CD14-positive monocyte (primary cell): ENCODE results near the gene PNLDC1. TPM values are rescaled to one million over a fixed set of nuclear protein-coding genes. Genes with fewer than 3 reads are reported as not detected.

Experiments
- DNase-seq, 3 donors: peaks; one replicate each; pipeline ENCODE4 v3.0.0-alpha.2; 2011 to 2022
- H2AFZ ChIP-seq: 2 replicates; pipeline ENCODE4 v1.6.0; 2012; ENCODE audit warnings: mild to moderate bottlenecking, low read depth, low read length, inconsistent platforms; ENCODE audit not compliant: insufficient read depth, poor library complexity, severe bottlenecking
- H3K27ac ChIP-seq, 2 donors: 1 replicate in 1 of 2; 2 replicates in 1 of 2; pipeline ENCODE4 v1.5.1; 2012 to 2013; ENCODE audit warnings: low read length in 2 of 2, control low read depth in 1 of 2, inconsistent platforms in 1 of 2, low read depth in 1 of 2, mild to moderate bottlenecking in 1 of 2
- H3K27me3 ChIP-seq, 2 donors: one replicate each; pipeline versions ENCODE4 v1.6.0 to v1.6.1; 2011 to 2013; ENCODE audit warnings: low read length in 2 of 2; ENCODE audit not compliant: control insufficient read depth in 2 of 2, insufficient read depth in 2 of 2
- H3K36me3 ChIP-seq, 2 donors: replicated peaks in 1 of 2; 1 replicate in 1 of 2; 2 replicates in 1 of 2; pipeline versions ENCODE4 v1.5.1 to v1.6.1; 2012 to 2013; ENCODE audit warnings: low read length in 2 of 2, control low read depth in 1 of 2, inconsistent platforms in 1 of 2, mild to moderate bottlenecking in 1 of 2; ENCODE audit not compliant: insufficient read depth in 2 of 2, control insufficient read depth in 1 of 2
- H3K4me1 ChIP-seq, 2 donors: 1 replicate in 1 of 2; 2 replicates in 1 of 2; pipeline versions ENCODE4 v1.5.1 to v1.6.1; 2012 to 2013; ENCODE audit warnings: low read length in 2 of 2, control low read depth in 1 of 2, inconsistent platforms in 1 of 2, mild to moderate bottlenecking in 1 of 2, moderate library complexity in 1 of 2; ENCODE audit not compliant: insufficient read depth in 2 of 2, control insufficient read depth in 1 of 2
- H3K4me2 ChIP-seq: replicated peaks from 2 replicates; pipeline ENCODE3; 2012; ENCODE audit warnings: low read length, moderate library complexity, mild to moderate bottlenecking; ENCODE audit not compliant: poor library complexity, severe bottlenecking; ENCODE audit errors: extremely low read depth
- H3K4me3 ChIP-seq, 3 experiments: fragments of 200-600 bp in 1 of 3; sonication (generic) in 1 of 3; replicated peaks in 1 of 3; 1 replicate in 2 of 3; 2 replicates in 1 of 3; pipeline ENCODE4 v1.5.1; 2011 to 2013; ENCODE audit warnings: low read length in 3 of 3, mild to moderate bottlenecking in 3 of 3, control low read depth in 2 of 3, low read depth in 2 of 3, inconsistent platforms in 1 of 3, moderate library complexity in 1 of 3
- H3K79me2 ChIP-seq: 2 replicates; pipeline ENCODE4 v1.6.0; 2012; ENCODE audit warnings: mild to moderate bottlenecking, control low read depth, inconsistent platforms, low read length, moderate library complexity; ENCODE audit not compliant: insufficient read depth
- H3K9ac ChIP-seq: 2 replicates; pipeline ENCODE4 v1.6.0; 2017; ENCODE audit warnings: low read length, mild to moderate bottlenecking; ENCODE audit not compliant: insufficient read depth, poor library complexity, severe bottlenecking
- H3K9me3 ChIP-seq, 2 donors: replicated peaks in 1 of 2; 1 replicate in 1 of 2; 2 replicates in 1 of 2; pipeline versions ENCODE4 v1.5.1 to v1.6.1; 2012 to 2013; ENCODE audit warnings: low read length in 2 of 2, control low read depth in 1 of 2; ENCODE audit not compliant: control insufficient read depth in 1 of 2, insufficient read depth in 1 of 2
- H4K20me1 ChIP-seq: 2 replicates; pipeline ENCODE4 v1.6.0; 2012; ENCODE audit warnings: mild to moderate bottlenecking, low read length, control low read depth, moderate library complexity; ENCODE audit not compliant: insufficient read depth
- H3K27ac Mint-ChIP-seq, 7 donors: one replicate each; pipeline ENCODE4 v1.8.0; 2020; ENCODE audit warnings: mild to moderate bottlenecking in 7 of 7, mixed read lengths in 7 of 7, moderate library complexity in 6 of 7, inconsistent platforms in 2 of 7
- H3K27me3 Mint-ChIP-seq, 3 donors: one replicate each; pipeline ENCODE4 v1.8.0; 2021 to 2022; ENCODE audit warnings: low read depth in 3 of 3, mild to moderate bottlenecking in 3 of 3, mixed read lengths in 3 of 3, moderate library complexity in 3 of 3, inconsistent platforms in 1 of 3
- H3K36me3 Mint-ChIP-seq, 2 donors: one replicate each; pipeline ENCODE4 v1.8.0; 2020; ENCODE audit warnings: mixed read lengths in 2 of 2, inconsistent platforms in 1 of 2, mild to moderate bottlenecking in 1 of 2
- H3K4me1 Mint-ChIP-seq: one replicate; pipeline ENCODE4 v1.8.0; 2020; ENCODE audit warnings: mild to moderate bottlenecking, mixed read lengths
- H3K4me3 Mint-ChIP-seq, 2 donors: one replicate each; pipeline ENCODE4 v1.8.0; 2020; ENCODE audit warnings: mild to moderate bottlenecking in 2 of 2, mixed read lengths in 2 of 2, moderate library complexity in 1 of 2
- H3K9me3 Mint-ChIP-seq, 7 donors: one replicate each; pipeline ENCODE4 v1.8.0; 2020 to 2022; ENCODE audit warnings: mixed read lengths in 7 of 7, mild to moderate bottlenecking in 6 of 7, moderate library complexity in 6 of 7, inconsistent platforms in 2 of 7
- WGBS: methylation state at CpG from one replicate; pipeline ENCODE4 v1.1.5; 2013; ENCODE audit warnings: missing lambda C conversion rate; ENCODE audit not compliant: insufficient coverage; 5-methylcytosine and 5-hydroxymethylcytosine counted together
- intact Hi-C, 2 donors: fragments of 100-400 bp; cut with micrococcal nuclease; formaldehyde crosslinking; loops; one replicate each; pipeline versions ENCODE4 v1.15.0 to v1.15.1; 2023
- polyA plus RNA-seq, 3 donors: library from polyadenylated mRNA; depleted of rRNA in 1 of 3; unstranded in 2 of 3; stranded (reverse) in 1 of 3; fragments of 300-500 nt in 2 of 3; fragments of >200 nt in 1 of 3; fragmentation: Illumina TruSeq in 2 of 3; gene quantifications; 1 replicate in 2 of 3; 2 replicates in 1 of 3; pipeline ENCODE4 v1.2.3, GENCODE V29; 2012 to 2021
- TF ChIP-seq, protein P1 (sequence below): fragments of 200-600 bp; IDR thresholded peaks from one replicate; pipeline ENCODE4 v1.8.0; 2022; ENCODE audit warnings: antibody characterized with exemption, mild to moderate bottlenecking

PNLDC1 gene
- polyA plus RNA-seq, 3 donors: 0.56 TPM; not detected in 2

- no peaks in the 10 kb centered on the region for H3K36me3 ChIP-seq
- H3K4me1 Mint-ChIP-seq: peaks cover 3% of the 10 kb centered on the region
- H3K9me3 Mint-ChIP-seq: peaks cover 0 to 9% (median 4%) of the 10 kb centered on the region in 7 donors
- no peaks in the 10 kb centered on the region for H3K9me3 ChIP-seq
- no peak overlapping the region for H3K4me3 ChIP-seq
- H3K27ac Mint-ChIP-seq: no peak overlapping the region
- H2AFZ ChIP-seq: no peak overlapping the region
- DNase-seq: no peak
- no peaks in the 10 kb centered on the region for H3K4me1 ChIP-seq
- no peak overlapping the region for H3K27ac ChIP-seq
- H3K9ac ChIP-seq: no peak overlapping the region
- no peaks in the 10 kb centered on the region for H4K20me1 ChIP-seq
- no peaks in the 10 kb centered on the region for H3K27me3 ChIP-seq
- no peaks in the 10 kb centered on the region for H3K79me2 ChIP-seq
- H3K36me3 Mint-ChIP-seq: no peaks in the 10 kb centered on the region
- no peak overlapping the region for H3K4me2 ChIP-seq
- peaks cover 2 to 4% (median 2%) of the 10 kb centered on the region in 3 donors for H3K27me3 Mint-ChIP-seq
- intact Hi-C loops: no loop called here
- TF ChIP-seq, protein P1, sequence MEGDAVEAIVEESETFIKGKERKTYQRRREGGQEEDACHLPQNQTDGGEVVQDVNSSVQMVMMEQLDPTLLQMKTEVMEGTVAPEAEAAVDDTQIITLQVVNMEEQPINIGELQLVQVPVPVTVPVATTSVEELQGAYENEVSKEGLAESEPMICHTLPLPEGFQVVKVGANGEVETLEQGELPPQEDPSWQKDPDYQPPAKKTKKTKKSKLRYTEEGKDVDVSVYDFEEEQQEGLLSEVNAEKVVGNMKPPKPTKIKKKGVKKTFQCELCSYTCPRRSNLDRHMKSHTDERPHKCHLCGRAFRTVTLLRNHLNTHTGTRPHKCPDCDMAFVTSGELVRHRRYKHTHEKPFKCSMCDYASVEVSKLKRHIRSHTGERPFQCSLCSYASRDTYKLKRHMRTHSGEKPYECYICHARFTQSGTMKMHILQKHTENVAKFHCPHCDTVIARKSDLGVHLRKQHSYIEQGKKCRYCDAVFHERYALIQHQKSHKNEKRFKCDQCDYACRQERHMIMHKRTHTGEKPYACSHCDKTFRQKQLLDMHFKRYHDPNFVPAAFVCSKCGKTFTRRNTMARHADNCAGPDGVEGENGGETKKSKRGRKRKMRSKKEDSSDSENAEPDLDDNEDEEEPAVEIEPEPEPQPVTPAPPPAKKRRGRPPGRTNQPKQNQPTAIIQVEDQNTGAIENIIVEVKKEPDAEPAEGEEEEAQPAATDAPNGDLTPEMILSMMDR: no peak
- WGBS: no CpG with 5 or more reads among the region's 8 CpGs
- H3K4me3 Mint-ChIP-seq: no peak overlapping the region
Measured at GRCh38 chr6:159837511-159837910, 37.4 kb downstream of the PNLDC1 start.

- TF ChIP-seq, protein P1: no peak
- Mint-ChIP-seq H3K27me3 (peaks cover 2% of the 10 kb centered on the region in 3 donors), H3K9me3 (peaks cover 2 to 16% (median 9%) of the 10 kb centered on the region in 7 donors), H3K27ac (no peak overlapping the region), H3K4me3 (no peak overlapping the region), H3K36me3 (no peaks in the 10 kb centered on the region), H3K4me1 (no peaks in the 10 kb centered on the region)
- no peak overlapping the region for H3K9ac ChIP-seq
- no peak overlapping the region for H3K4me3 ChIP-seq
- H4K20me1 ChIP-seq: no peaks in the 10 kb centered on the region
- no peak overlapping the region for H3K27ac ChIP-seq
- no peak overlapping the region for H2AFZ ChIP-seq
- no peak for DNase-seq
- H3K4me2 ChIP-seq: no peak overlapping the region
- H3K4me1 ChIP-seq: no peaks in the 10 kb centered on the region
- WGBS: no CpG with 5 or more reads among the region's 7 CpGs
- no peaks in the 10 kb centered on the region for H3K36me3 ChIP-seq
- no peaks in the 10 kb centered on the region for H3K27me3 ChIP-seq
- H3K79me2 ChIP-seq: no peaks in the 10 kb centered on the region
- intact Hi-C loops: no loop called here
- H3K9me3 ChIP-seq: no peaks in the 10 kb centered on the region
Measured at GRCh38 chr6:159838020-159838744, 38.1 kb downstream of the PNLDC1 start.
